Measurements from ENCODE around the gene ARHGAP23.

ARHGAP23 gene

GRCh38 chr17:38442548-38442947 is 14.3 kb downstream of the ARHGAP23 start:
- DNase-seq: no peak

- no peak for DNase-seq
Measured at GRCh38 chr17:38443356-38444031, 15.2 kb downstream of the ARHGAP23 start.

DNA sequence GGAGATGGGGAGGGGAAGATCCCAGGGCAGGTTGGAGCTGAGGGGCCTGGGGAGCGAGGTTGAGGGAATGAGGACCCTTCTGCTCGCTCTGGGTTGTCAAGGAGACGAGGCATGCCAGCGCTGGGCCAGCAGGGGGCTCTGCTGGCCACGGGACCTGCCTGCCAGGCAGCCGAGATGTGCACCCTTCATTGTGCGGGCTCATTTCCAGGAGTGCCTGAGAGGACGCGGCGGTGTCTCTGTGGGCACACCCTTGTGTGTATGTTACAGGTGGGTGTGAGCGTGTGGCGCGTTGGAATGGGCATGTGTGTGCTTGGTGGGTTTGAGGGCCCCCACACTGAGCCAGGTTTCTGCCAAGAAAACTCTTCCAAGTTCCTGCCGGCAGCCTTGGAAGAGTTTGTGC is 15.9 kb downstream of the ARHGAP23 start:
- DNase-seq: peak; percentile 56

GRCh38 chr17:38447502-38448085 is 19.3 kb downstream of the ARHGAP23 start:
- no peak for DNase-seq

DNA sequence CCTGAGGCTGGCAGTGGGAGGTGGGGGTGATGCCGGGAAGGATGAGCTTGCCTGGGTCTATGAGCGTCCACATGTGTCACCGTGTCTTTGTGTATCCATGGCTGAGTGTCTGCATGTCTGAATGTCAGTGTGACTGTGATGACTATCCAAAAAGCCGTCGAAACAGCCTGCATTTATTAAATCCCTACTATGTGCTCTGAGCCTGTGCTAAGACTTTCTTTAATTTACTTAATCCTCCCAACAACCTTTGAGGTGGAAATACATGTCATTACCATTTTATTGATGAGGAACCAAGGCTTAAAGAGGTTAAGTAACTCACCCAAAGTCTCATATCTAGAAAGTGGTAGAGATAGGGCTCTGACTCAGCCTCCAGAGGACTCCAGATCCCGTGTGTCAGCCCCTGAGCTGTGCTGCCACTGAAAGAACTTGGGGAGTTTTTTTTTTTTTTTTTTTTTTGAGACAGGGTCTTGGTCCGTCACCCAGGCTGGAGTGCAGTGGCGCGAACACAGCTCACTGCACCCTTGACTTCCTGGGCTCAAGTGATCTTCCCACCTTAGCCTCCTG is 20.0 kb downstream of the ARHGAP23 start:
- no peak for DNase-seq

- no peak for DNase-seq
Measured at GRCh38 chr17:38449364-38449763, 21.1 kb downstream of the ARHGAP23 start.

DNA sequence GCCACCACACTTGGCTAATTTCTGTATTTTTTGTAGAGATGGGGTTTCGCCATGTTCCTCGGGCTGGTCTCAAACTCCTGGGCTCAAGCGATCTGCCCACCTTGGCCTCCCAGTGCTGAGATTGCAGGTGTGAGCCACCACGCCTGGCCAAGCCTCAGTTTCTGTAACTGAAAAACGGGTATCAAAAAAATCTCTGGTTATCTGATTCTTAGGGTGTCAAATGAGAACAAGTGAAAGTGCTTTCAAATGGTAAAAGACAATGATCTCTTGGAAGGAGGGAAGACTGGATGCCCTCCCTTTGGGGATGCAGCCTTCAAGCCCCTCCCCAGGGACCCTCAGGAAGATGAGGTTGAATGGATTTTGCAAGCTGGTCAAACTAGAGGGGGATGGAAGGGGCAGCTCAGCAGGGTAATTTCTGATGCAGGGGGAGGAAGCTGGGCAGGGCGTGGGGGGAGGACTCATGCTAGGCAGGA is 22.3 kb downstream of the ARHGAP23 start:
- DNase-seq: no peak

DNA sequence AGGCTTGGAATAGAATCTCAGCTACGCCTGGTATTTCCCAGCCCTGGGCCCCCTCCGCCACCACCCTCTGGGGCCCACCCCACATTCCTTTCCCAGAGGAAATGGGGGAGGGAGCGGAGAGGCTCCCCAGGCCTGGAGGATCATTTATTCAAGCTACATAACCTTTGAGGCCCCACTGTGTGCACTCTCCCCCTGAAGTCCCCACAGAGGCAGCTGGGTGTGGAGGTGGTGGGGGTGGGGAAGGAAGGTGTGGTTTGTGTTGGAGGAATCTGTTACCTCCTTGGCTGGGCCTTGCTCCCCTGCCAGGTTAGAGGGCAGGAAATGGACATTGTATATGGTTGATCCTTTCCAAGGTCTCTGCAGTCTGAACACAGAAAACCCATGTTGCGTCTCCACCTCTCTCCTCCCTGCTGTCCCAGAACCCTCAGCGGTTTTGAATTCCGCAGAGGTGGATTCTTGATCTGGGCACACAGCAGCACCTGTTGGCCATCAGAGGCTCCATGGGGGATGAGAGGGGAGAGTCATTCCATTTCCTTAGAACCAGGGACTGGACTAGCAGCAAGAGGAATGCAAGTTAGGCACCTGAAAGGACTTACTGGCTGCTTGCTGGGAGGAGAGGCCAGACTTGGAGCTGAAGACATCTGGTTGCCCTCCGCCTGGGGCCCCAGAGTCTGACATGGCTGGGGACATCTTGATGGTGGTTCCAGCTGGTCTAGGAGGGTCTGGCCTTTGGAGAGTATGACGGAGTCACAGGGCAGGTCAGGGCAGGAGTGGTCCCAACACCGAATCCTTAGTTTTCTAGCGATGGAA is 23.0 kb downstream of the ARHGAP23 start:
- no peak for DNase-seq

GRCh38 chr17:38451840-38452529 is 23.7 kb downstream of the ARHGAP23 start:
- no peak for DNase-seq

- no peak for DNase-seq
Measured at GRCh38 chr17:38452719-38453118, 24.5 kb downstream of the ARHGAP23 start.

GRCh38 chr17:38453951-38454421 is 25.7 kb downstream of the ARHGAP23 start:
- DNase-seq: no peak

DNA sequence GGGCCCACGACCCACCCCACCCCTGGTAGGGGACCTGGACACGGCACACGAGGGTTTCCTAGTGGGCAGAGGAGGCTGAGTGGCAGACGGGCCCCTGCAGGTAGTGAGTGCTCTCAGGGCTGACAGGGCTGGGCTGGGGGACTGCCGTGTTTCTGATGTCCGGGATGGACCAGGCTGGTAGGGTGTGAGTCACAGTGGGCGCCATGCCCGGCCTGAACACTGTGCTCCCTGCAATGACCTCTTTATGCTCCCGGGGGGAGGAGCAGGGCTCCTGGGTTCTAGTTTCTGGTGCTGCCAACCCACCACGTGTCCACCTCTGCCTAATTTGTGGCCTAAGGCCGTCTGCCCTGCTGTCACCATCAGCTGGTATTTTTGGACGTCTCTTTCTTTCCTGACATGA is 26.3 kb downstream of the ARHGAP23 start:
- no peak for DNase-seq

DNA sequence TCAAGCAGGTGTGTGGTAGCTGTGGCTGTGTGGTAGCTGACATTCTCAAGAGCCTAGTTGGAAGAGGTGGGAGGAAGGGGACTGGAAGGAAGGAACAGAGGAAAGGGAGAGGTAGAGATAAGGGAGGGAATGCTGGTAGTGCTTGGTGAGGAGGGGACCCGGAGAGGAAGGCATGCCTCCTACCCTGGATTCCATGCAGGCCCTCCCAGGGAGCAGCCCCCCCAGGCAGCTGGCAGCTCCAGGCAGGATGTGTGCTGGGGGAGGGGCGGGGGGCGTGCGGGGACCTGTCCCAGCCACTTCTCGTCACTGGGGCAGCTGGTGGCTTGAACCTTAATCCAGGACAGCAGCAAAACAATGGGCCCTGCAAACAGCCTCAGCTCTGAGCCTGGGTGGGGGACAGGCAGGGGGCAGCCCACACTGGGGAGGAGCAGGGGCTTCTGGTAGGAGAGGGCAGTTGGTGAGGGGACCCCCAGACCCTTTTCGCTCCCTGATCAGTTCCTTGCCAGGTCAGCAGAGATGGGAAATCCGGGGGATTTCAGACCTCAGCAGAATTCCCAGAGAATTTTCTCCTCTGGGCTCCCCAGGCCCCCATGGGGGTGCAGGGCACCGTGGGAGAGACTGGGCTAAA is 27.1 kb downstream of the ARHGAP23 start:
- DNase-seq: no peak

DNA sequence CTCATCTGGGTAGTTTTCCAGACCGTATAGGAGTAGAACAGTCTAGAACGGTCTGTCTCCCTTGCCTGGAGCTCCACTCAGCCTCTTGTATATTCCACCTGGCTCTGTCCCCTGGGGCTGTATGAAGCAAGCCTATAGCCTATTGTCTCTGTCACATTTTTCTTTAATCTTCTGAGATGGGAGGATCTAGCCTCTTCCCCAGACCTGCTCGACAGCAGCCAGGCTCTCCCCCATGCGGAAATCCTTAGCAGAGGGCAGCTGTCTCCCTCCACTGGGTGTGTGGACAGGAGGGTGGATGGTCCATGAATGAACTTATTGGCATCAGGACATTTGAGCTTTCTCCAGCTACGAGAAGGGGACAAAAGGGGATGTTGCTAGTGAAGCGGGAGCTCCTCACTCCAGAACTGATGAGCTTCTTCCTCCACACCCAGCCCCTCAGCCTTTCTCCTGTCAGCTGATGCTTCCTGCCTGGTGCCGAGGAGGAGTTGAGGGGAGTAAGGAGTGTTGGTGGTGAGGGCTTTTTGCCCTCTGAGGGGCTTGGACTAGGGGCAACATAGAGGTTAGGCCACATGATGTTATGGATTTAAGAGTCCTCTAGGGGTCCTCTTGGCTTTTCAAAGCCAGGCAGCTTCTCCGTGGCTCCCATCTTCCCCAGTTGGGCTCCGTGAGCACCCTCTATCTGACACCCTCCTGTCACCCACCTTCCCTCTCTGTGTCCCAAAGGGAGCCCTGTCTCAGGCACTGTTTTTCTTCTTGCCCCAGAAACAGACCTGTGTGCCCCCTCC is 28.0 kb downstream of the ARHGAP23 start:
- DNase-seq: no peak

DNA sequence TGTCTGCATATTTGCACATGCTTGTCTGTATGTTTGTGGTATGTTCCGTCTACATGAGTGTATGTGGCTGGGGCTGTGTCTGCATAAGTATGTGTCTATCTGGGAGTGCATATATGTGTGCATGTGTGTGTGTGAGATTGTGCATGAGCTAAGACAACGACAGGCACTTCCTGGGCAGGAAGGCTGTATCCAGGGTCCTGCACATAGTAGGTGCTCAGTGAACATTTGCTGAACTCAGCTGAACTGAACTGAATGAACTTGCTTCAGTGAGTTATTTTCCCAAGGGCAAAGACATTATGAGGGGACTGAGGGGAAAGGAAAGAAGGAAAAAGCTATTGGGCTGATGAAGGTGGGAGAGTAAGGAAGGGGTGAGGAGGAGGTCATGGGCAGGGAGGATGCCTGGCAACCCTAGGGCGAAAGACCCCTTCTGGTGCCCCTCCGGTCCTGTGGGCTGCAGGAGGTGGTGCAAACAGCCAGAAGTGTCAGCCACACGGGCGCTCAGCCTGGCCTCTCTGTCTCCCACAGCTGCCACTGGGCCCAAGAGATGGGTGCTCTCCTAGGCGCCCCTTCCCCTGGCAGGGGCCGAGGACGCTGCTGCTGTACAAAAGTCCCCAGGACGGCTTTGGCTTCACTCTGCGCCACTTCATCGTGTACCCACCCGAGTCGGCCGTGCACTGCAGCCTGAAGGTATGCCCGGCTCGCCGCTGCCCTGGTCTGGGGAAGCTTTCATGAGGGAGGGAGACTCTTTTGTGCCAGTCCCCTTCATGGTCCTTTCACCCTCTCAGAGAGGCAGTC is 29.5 kb downstream of the ARHGAP23 start:
- no peak for DNase-seq

GRCh38 chr17:38458521-38458920 is 30.3 kb downstream of the ARHGAP23 start:
- no peak for DNase-seq

GRCh38 chr17:38459567-38459966 is 31.3 kb downstream of the ARHGAP23 start:
- DNase-seq: no peak

DNA sequence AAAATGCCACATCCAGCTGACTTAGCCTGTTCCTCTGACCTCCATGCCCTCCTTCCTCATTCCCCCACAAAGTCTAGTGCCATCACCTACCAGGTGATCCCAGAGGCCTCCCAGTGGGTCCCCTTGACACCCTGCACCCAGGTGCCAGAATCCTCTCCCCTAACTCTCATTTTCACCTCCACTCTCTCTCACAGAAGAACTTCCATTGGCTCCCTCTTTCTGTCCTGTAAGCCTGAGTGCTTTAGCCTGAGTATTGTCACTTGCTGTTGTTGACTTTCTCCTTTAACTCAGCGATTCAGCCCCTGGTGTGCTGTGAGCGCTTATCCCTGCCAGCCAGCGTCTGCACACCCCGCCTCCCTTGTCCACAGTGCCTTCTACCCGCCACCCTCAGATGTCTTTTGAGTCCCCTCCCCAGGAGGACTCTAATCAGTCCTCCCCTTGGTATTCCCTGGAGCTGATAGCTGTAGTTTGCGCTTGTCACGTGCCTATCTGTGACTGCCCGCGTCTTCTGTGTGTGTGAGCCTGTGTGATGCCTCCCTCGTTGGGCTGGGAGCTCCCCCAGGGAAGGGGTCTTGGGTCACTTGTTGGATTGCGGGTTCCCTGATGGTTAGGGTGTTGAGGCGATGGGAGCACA is 31.9 kb downstream of the ARHGAP23 start:
- no peak for DNase-seq

- DNase-seq: no peak
Measured at GRCh38 chr17:38460716-38461630, 32.7 kb downstream of the ARHGAP23 start.
